Left cardiac atrium (tissue), 4 donors: ENCODE measurements around the gene TOMT. TPM values are rescaled to one million over a fixed set of nuclear protein-coding genes. Genes with fewer than 3 reads are reported as not detected.
"Not testable (repeated sequence)": the region's sequence is repeated elsewhere in the genome, so short reads cannot be mapped to it uniquely, and the experiment has no call there.

Experiments used
- ATAC-seq, 2 donors: fragments of 200-7000 bp; cut with Tn5 transposase; one replicate each; pipeline ENCODE4 v1.9.1; 2020; ENCODE audit warnings: mild to moderate bottlenecking in 2 of 2, moderate library complexity in 2 of 2
- DNase-seq: peaks from one replicate; pipeline ENCODE4 v3.0.0-alpha.2; 2020
- intact Hi-C, 2 donors: fragments of 100-400 bp; cut with DNase I; formaldehyde crosslinking; loops; one replicate each; pipeline versions ENCODE4 v1.14.1 to v1.15.1; 2022 to 2023
- microRNA-seq, 2 donors: library from miRNA; unstranded; fragments of <30 nt; microRNA quantifications; one replicate each; pipeline ENCODE4 v1.2.0, GENCODE V29; 2020
- total RNA-seq, 2 donors: library from RNA; stranded (reverse); fragmentation: NEBNext Ultra II Directional; extraction: Animal tissue kit (Norgen Biotek cat#: 25700); gene quantifications; one replicate each; pipeline ENCODE4 v1.2.1, GENCODE V29; 2021
- donor health status: DM: no; HTN: yes; CAD: no.
- donor health status: DM: no; HTN: yes; CAD: no; lungs with severe emphysema.
- donor health status: DM: yes; HTN: yes; CAD: no.
- donor health status: Dilated cardiomyopathy.

Gene TOMT
- total RNA-seq, 2 donors from 2014 or later, result not detected

- DNase-seq (no peak), ATAC-seq (no peak)
- intact Hi-C loops, result loop anchor here in 1 of 2 donors (2.0 to 10.0 kb wide), 2 partner anchors 120 to 170 kb away; no protein-coding TSS in a partner anchor
Measured at GRCh38 chr11:72144807-72145565, 39.3 kb downstream of the TOMT start.

DNA sequence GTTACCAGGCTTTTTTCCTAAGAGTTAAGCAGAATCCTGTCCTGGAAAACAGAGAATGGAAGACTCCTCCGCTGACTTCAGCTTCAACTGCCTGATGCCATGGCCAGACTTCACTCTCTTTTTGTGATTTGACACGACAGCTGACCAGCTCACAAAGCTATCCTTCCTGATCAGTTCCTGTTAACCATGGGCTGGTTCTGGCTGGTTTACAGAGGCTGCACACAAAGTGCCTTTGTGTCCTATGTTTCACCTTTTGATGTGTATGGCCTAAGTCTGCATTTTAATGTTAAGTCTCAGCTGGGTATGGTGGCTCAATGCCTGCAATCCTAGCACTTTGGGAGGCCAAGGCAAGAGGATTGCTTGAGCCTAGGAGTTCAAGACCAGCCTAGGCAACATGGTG, 40.9 kb downstream of the TOMT start:
- ATAC-seq (no peak), DNase-seq (no peak)
- intact Hi-C loops, result loop anchor here in 1 of 2 donors (10.0 kb wide), 1 partner anchor 172 kb away; no protein-coding TSS in a partner anchor

GRCh38 chr11:72150882-72151281, 45.2 kb downstream of the TOMT start:
- intact Hi-C loops, result no loop called here
- DNase-seq, result no peak
- ATAC-seq, result no peak

GRCh38 chr11:72153874-72154273, 48.1 kb downstream of the TOMT start:
- ATAC-seq, intact Hi-C loops: not testable (repeated sequence)

DNA sequence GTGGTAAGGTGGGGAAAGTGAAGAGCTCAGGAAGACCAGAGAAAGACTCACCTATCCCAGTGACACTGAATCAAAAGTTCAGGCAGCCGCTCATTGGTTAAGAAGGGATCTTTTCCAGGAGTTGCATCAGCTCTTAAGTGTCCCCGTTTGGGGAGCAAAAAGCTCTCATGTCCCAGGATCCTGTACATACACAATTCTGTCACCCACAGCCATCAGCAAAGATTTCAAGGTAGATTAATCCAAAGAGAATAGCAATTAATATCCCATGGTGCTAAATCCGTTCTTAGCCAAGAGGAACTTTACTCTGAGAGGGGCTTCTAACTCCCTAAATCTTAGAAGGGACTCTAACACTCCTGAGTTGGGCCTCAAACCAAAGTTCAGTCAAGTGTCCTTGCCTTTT, 49.1 kb downstream of the TOMT start:
- DNase-seq (no peak), ATAC-seq (no peak)
- intact Hi-C loops, result no loop called here

More at GRCh38 chr11:72153874-72154273, 48.1 kb downstream of the TOMT start:
- not testable (repeated sequence) for DNase-seq

GRCh38 chr11:72155751-72156150, 50.0 kb downstream of the TOMT start:
- no peak for ATAC-seq

DNA sequence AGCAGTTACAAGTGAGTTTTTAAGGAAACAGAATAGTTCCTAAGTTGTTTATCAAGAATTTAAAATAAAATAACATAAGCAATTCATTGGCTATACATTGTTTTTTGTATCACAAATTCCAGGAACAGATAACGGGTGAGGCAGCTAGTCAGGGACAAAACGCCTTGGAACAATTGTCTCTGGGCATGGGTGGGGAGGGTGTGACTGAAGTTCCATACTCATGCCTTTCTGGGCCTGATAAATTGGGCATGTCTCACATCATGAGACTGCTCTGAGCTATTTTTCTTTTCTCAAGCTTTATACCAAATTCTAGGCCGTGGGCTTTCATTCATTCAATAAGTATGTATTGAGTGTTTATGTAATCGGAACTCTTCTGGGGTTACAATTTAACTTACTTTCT, 51.4 kb downstream of the TOMT start:
- no peak for DNase-seq
- intact Hi-C loops, result no loop called here
- no peak for ATAC-seq

More at GRCh38 chr11:72155751-72156150, 50.0 kb downstream of the TOMT start:
- DNase-seq, result no peak
- intact Hi-C loops, result no loop called here

Small RNAs within 50 kb of the gene (microRNA-seq; reads per million reads assigned to microRNA genes)
- gene MIR3165, result 0 reads per million in 2 donors

Other genes with a start within 250 kb of the TOMT start
- not detected for gene DEFB131B, start 227.5 kb upstream of the TOMT start, total RNA-seq
- 1 to 10 TPM; 3.8 to 5.5 TPM for gene XNDC1N, start 177.3 kb upstream of the TOMT start, total RNA-seq
- 10 to 100 TPM; 25.9 to 26.9 TPM for gene RNF121, start 176.9 kb upstream of the TOMT start, total RNA-seq
- 1 to 10 TPM; 4.4 to 7.3 TPM for gene IL18BP, start 107.0 kb upstream of the TOMT start, total RNA-seq
- gene NUMA1, start 25.4 kb upstream of the TOMT start, total RNA-seq, result 10 to 100 TPM; 73.3 to 86.7 TPM
- gene LRRC51, start 25.1 kb upstream of the TOMT start, total RNA-seq, result 1 to 10 TPM; 3.9 to 5.0 TPM
- 10 to 100 TPM; 76.4 to 88.0 TPM for gene LAMTOR1, start 2.6 kb upstream of the TOMT start, total RNA-seq
- gene ANAPC15, start 6.8 kb downstream of the TOMT start, total RNA-seq, result 10 to 100 TPM; 43.3 to 45.0 TPM
- gene FOLR3, start 29.8 kb downstream of the TOMT start, total RNA-seq, result 1 to 10 TPM; 2.2 to 3.5 TPM
- not detected for gene FOLR1, start 86.2 kb downstream of the TOMT start, total RNA-seq
- 10 to 100 TPM; 24.0 to 57.0 TPM for gene FOLR2, start 110.9 kb downstream of the TOMT start, total RNA-seq
- 10 to 100 TPM; 89.5 to 96.4 TPM for gene INPPL1, start 118.8 kb downstream of the TOMT start, total RNA-seq
- gene PHOX2A, start 138.3 kb downstream of the TOMT start, total RNA-seq, result not detected